HepG2 (cell line): ENCODE measurements around the gene CAMTA1.

Experiments used
- MYC ChIP-seq: sonication (generic); formaldehyde crosslinking; IDR thresholded peaks from 2 replicates; pipeline ENCODE4 v1.9.0; 2021; ENCODE audit warnings: missing genetic modification reagents, borderline replicate concordance
- SMC3 ChIP-seq: IDR thresholded peaks from 2 replicates; pipeline ENCODE4 v1.6.1; 2011; ENCODE audit warnings: low read length, improper control_type of control experiment
- TF ChIP-seq, protein P1 (sequence below): sonication (generic); formaldehyde crosslinking; IDR thresholded peaks from 2 replicates; pipeline ENCODE4 v1.5.0; 2020; ENCODE audit warnings: mild to moderate bottlenecking, missing genetic modification reagents, moderate library complexity

- TF ChIP-seq MYC (CRISPR knock-in tag) (no peak), SMC3 (no peak)
- TF ChIP-seq, protein P1, sequence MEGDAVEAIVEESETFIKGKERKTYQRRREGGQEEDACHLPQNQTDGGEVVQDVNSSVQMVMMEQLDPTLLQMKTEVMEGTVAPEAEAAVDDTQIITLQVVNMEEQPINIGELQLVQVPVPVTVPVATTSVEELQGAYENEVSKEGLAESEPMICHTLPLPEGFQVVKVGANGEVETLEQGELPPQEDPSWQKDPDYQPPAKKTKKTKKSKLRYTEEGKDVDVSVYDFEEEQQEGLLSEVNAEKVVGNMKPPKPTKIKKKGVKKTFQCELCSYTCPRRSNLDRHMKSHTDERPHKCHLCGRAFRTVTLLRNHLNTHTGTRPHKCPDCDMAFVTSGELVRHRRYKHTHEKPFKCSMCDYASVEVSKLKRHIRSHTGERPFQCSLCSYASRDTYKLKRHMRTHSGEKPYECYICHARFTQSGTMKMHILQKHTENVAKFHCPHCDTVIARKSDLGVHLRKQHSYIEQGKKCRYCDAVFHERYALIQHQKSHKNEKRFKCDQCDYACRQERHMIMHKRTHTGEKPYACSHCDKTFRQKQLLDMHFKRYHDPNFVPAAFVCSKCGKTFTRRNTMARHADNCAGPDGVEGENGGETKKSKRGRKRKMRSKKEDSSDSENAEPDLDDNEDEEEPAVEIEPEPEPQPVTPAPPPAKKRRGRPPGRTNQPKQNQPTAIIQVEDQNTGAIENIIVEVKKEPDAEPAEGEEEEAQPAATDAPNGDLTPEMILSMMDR (CRISPR knock-in tag): no peak
Measured at GRCh38 chr1:7624791-7625355, 839.6 kb downstream of the CAMTA1 start.
